ENCODE results near the gene VPS11. TPM values are rescaled to one million over a fixed set of nuclear protein-coding genes. Genes with fewer than 3 reads are reported as not detected.

The VPS11 gene
- total RNA-seq (2014; rRNA removed; shearing (Covaris generic); ENCODE audit: low replicate concordance) = 11.1 and 11.6 TPM in 2 replicates

- in situ Hi-C loops (cut with HindIII; ENCODE audit: low pct_unique_long_range_greater_than_20kb, low sequenced_read_pairs) = no loop called here
These were observed at the start of gene VPS11 for GRCh38 chr11:119067371-119068222. VPS11 (plus strand) TSS chr11:119067818; CDS start chr11:119067824, 6 bp downstream.

DNA sequence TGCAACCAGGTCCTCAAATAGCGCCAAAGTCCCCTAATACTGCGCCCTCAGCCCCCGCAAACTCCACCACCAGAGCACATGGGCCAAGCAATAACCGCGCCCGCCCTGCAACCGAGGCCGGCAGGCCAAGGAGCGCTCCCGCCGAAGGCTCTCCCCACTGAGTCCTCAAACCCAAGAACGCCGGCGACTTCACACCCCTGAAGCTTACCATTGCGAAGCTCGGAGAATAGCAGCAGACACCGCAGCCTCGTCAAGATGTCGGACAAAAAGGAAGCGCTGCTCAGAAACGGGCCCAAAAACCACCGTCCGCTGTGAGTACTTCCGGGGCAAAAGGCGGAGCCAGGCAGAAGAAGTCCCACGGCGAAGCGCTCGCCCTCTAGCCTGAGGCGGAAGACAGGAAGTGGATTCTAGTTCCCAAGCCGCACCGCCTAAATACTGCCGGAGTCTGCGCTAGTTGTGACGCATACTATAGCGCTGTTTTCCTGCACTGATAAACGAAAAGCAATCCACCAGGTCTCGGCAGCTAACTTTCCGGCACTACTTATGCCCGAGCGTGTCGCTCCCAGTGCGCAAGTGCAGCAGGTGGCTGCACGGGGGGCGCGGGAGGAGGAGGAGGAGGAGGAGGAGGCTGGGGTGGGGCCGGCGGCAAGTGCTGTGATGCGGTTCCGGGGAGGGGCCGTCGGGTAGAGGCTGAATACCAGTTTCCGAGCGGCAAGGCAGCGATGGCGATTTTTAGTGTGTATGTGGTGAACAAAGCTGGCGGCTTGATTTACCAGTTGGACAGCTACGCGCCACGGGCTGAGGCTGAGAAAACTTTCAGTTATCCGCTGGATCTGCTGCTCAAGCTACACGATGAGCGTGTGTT lies 49.3 kb upstream of the VPS11 start, which contains the start of the genes RPS25 and TRAPPC4:
RPS25 (minus strand) TSS at position 270 of the 865 bp plus-strand sequence; CDS start at position 211, 59 bp downstream.
TRAPPC4 (plus strand) TSS at position 693 of the 865 bp plus-strand sequence; CDS start at position 723, 30 bp downstream.
- peak; percentile 91 for DNase-seq (ENCODE audit: low read depth)
- in situ Hi-C loops (cut with HindIII; ENCODE audit: low pct_unique_long_range_greater_than_20kb, low sequenced_read_pairs) = no loop called here

More at GRCh38 chr11:119067371-119068222, at the start of gene VPS11:
- DNase-seq (ENCODE audit: low read depth) = peak; percentile 83

DNA sequence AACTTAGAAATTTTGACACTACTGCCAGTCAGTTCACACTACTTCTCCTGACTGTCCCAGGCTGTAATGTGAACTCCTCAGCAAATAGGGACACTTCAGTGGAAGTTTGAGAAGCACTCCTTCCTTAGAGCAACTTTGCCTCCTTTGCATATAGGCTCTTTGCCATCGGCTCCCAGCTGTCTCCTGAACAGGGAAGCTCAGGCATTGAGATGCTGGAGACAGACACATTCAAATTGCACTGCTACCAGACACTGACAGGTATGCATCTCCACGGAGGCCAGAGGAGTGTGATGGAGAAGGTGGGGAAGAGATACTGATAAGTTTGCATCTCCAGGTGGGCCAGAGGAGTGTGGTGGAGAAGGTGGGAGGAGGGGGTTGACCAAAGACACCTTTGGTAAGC lies 47.6 kb upstream of the VPS11 start:
- no peak for DNase-seq (ENCODE audit: low read depth)
- in situ Hi-C loops (cut with HindIII; ENCODE audit: low pct_unique_long_range_greater_than_20kb, low sequenced_read_pairs) = no loop called here

GRCh38 chr11:119021631-119022030 lies 46.0 kb upstream of the VPS11 start:
- no peak for DNase-seq (ENCODE audit: low read depth)
- in situ Hi-C loops (cut with HindIII; ENCODE audit: low pct_unique_long_range_greater_than_20kb, low sequenced_read_pairs) = no loop called here

GRCh38 chr11:119023741-119024140 lies 43.9 kb upstream of the VPS11 start:
- in situ Hi-C loops (cut with HindIII; ENCODE audit: low pct_unique_long_range_greater_than_20kb, low sequenced_read_pairs) = no loop called here
- no peak for DNase-seq (ENCODE audit: low read depth)

DNA sequence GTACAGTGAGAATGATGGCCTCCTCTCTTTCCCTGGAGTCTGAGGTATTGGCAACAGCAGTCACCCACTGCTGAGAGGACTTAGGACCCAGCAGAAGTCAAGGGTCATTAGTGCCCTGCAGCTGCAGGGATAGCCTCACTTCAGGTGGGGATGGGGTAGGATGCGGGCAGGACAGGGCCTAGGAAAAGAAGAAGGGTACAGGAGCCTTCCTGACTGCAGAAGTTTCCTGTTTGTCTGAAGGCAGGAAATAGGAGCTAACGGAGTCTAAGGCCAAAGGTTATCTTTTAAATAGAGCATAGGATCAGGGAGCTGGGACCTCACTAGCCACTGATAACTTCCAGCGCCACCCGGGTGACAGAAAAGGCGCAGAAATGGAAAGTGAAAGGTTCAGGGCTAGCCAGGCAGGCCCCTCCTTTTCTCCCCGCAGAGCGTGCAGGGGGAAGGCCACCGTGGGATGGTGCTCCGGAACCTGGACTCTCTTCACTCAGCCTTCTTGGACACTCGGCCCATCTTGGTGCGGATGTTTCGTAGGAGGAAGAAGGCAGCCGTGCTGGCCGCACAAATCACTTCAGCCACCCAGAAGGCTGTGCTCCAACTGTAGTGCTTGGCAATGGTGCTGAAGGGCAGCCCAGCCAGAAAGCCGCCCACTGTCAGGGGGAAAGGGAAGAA lies 43.1 kb upstream of the VPS11 start:
- no peak for DNase-seq (ENCODE audit: low read depth)
- in situ Hi-C loops (cut with HindIII; ENCODE audit: low pct_unique_long_range_greater_than_20kb, low sequenced_read_pairs) = no loop called here

GRCh38 chr11:119025099-119025473 lies 42.5 kb upstream of the VPS11 start:
- DNase-seq (ENCODE audit: low read depth) = no peak
- in situ Hi-C loops (cut with HindIII; ENCODE audit: low pct_unique_long_range_greater_than_20kb, low sequenced_read_pairs) = no loop called here

DNA sequence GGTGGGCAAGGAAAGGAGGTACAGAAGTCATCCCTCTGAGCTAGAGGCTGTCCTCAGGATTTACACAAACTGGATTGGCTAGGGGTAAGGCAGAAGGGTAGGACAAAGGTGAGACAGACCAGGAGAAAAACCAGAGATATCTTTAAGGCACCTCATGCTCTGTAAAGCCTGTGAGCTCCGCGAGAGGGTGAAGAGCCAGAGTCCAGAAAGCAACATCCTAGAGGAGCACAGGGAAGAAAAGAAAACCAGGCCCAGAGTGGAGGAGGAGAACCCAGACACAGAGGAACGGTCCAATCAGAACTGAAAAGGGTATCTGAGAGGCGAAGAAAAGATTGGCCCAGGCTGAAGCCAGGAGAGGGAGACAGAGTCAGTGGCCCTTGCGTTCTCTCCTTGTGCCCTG lies 42.1 kb upstream of the VPS11 start:
- in situ Hi-C loops (cut with HindIII; ENCODE audit: low pct_unique_long_range_greater_than_20kb, low sequenced_read_pairs) = no loop called here
- no peak for DNase-seq (ENCODE audit: low read depth)

GRCh38 chr11:119025978-119026766 lies 41.4 kb upstream of the VPS11 start:
- in situ Hi-C loops (cut with HindIII; ENCODE audit: low pct_unique_long_range_greater_than_20kb, low sequenced_read_pairs) = no loop called here
- DNase-seq (ENCODE audit: low read depth) = no peak

GRCh38 chr11:119026970-119027369 lies 40.6 kb upstream of the VPS11 start:
- in situ Hi-C loops (cut with HindIII; ENCODE audit: low pct_unique_long_range_greater_than_20kb, low sequenced_read_pairs) = no loop called here
- DNase-seq (ENCODE audit: low read depth) = no peak

DNA sequence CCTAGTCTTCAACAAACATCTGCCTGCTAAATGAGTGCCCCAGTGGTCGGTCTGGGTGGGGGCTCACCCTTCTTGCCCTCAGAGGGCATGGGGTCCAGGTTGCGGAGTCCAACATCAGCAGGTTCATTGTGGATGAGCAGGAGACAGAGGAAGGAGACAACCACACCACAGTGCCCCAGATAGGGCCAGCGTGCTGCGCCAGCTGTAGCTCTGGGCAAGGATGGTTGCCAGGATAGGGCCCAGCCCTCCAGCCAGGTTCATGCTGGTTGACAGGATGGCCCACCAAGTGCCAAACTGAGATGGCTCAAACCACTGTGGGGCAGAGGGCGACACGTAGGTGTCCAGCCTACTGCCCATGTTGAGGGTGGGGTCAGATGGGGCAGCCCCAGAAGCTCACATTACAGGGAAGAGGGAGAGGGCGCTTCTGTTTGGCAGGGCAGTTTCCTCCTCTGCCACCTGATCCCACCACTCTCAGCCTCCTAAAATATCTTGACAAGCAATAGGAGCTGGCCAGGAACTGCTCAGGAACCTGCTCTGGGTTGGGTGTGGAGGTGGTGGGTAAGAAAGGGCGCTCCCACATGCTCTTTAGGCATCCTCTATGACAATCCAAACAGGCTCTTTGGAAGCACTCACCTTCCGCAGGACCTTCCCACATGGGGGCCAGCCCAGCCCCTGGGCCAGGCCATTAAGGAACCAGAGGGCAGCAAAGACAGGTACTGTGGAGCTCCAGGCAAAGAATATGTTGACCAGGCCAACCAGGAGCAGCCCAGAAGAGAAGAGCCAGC lies 39.9 kb upstream of the VPS11 start:
- in situ Hi-C loops (cut with HindIII; ENCODE audit: low pct_unique_long_range_greater_than_20kb, low sequenced_read_pairs) = no loop called here
- DNase-seq (ENCODE audit: low read depth) = no peak

DNA sequence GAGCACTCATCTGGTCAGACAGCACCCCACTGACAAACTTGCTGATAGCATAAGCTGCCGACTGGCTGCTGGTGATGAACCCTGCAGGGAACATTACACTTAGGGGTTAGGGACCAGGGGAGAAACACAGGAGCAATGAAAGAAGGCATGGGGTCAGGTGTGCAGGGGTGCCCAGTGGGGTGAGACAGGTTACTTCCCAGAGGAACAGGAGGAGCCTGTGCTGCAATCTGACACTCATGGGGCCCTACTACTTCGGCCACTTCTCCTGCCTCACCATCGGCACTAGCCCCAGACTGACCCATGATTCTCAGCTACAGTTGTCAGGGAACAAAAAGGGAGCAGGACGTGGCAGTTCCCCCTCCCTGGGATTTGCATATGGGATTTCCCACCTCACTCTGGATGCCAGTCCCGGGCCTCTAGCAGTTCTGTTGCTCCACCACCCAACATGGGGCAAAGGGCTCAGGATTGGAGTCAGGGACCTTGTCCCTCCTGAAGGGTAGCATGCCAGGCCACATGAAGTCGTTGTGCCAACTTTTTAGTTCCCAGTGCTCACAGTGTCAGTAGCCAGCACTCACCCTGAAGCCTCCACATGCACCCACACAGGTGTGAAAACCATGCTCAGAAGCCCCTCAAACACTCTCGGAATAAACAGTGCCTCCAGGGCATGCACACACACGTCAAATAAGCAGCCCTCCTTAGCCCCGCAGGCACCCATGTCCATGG lies 39.1 kb upstream of the VPS11 start:
- DNase-seq (ENCODE audit: low read depth) = no peak
- in situ Hi-C loops (cut with HindIII; ENCODE audit: low pct_unique_long_range_greater_than_20kb, low sequenced_read_pairs) = no loop called here

- in situ Hi-C loops (cut with HindIII; ENCODE audit: low pct_unique_long_range_greater_than_20kb, low sequenced_read_pairs) = no loop called here
- no peak for DNase-seq (ENCODE audit: low read depth)
These were observed 38.6 kb upstream of the VPS11 start for GRCh38 chr11:119029069-119029339.

DNA sequence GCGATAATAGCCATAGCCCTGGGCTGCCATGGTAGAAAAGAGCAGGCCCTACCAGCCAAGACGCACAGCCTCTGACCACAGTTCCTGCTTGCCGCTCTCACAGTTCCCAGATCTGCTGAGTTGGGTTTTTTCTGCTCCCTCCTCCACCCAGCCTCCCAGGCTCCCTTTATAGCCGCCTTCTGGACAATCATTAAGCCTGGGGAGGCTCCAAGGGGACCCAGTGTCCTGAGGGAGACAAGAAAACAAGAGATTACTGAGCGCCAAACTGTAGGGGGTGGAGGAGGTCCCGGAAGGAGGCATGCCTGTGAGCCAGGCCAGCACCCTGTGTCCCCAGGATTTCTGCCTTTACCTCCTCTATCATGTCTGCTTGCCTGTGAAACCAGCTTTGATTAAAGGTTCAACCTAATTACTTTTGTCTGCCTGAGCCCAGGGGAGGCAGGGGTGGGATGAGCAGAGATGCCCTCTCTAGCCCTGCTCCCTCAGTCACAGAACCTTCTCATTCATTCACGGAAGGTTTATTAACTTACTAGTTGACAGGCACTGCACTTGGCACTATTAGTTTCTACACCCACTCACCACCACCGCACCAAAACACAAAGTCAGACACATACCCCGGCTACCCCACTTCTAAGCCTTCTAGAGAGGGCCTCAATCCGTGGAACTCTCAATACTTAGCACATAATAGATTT lies 38.1 kb upstream of the VPS11 start:
- peak; percentile 81 for DNase-seq (ENCODE audit: low read depth)
- in situ Hi-C loops (cut with HindIII; ENCODE audit: low pct_unique_long_range_greater_than_20kb, low sequenced_read_pairs) = no loop called here

- in situ Hi-C loops (cut with HindIII; ENCODE audit: low pct_unique_long_range_greater_than_20kb, low sequenced_read_pairs) = no loop called here
- no peak for DNase-seq (ENCODE audit: low read depth)
These were observed 37.6 kb upstream of the VPS11 start for GRCh38 chr11:119030029-119030328.

GRCh38 chr11:119030329-119031047 lies 37.1 kb upstream of the VPS11 start, which contains the start of gene SLC37A4:
SLC37A4 (minus strand) TSS chr11:119030877.
- in situ Hi-C loops (cut with HindIII; ENCODE audit: low pct_unique_long_range_greater_than_20kb, low sequenced_read_pairs) = no loop called here
- peak; percentile 86 for DNase-seq (ENCODE audit: low read depth)
